Measurements from ENCODE around the gene TMF1. TPM values are rescaled to one million over a fixed set of nuclear protein-coding genes. Genes with fewer than 3 reads are reported as not detected.

The TMF1 gene
- total and polyA plus RNA-seq, 2 of the 8 experiments (the other 6 are each of a cell fraction or from before 2014, with no cell fraction given) = 1.4 to 18.3 TPM

- Histone ChIP-seq H3K4me2 (ENCODE audit: insufficient read depth in 1 of 2, low read depth in 2 of 2, low read length in 2 of 2) (no peak overlapping the region), H3K9me3 (ENCODE audit: insufficient read depth in 2 of 2, low read depth in 1 of 2, low read length in 1 of 2) (no peaks in the 10 kb centered on the region)
- FAIRE-seq = no peak
Observed at GRCh38 chr3:69081583-69082262, 29.6 kb upstream of the TMF1 start.

More at GRCh38 chr3:69081583-69082262, 29.6 kb upstream of the TMF1 start:
- H3K18ac ChIP-seq (ENCODE audit: extremely low read depth, low read length) = no peak overlapping the region
- H3K4me1 ChIP-seq (replicated peaks in 1 of 4; ENCODE audit: control insufficient read depth in 3 of 4, insufficient read depth in 4 of 4, low read length in 3 of 4) = peaks cover 5 to 15% (median 11%) of the 10 kb centered on the region in 4 experiments
- H2BK5ac ChIP-seq (ENCODE audit: low read depth, low read length) = no peak overlapping the region
- no peaks in the 10 kb centered on the region for H3K36me3 ChIP-seq (ENCODE audit: control insufficient read depth in 2 of 4, insufficient read depth in 4 of 4, low read length in 3 of 4)
- H3K56ac ChIP-seq (replicated peaks; ENCODE audit: insufficient read length, low read depth, low read length) = no peak overlapping the region
- ChIA-PET CTCF (ENCODE audit: partially characterized antibody) (interaction anchor here (0.7 to 1.5 kb wide), 2 partner anchors 39 to 67 kb away, joined by 3 to 4 read pairs; no protein-coding TSS in a partner anchor), POLR2A (ENCODE audit: partially characterized antibody) (no interaction called here)
- no peak overlapping the region for H2AFZ ChIP-seq (ENCODE audit: low read length)
- no peaks in the 10 kb centered on the region for H4K20me1 ChIP-seq (replicated peaks in 1 of 2; ENCODE audit: control insufficient read depth in 1 of 2, insufficient read depth in 2 of 2, low read length in 2 of 2)
- DNase-seq (ENCODE audit: low read depth in 1 of 2, low spot score in 2 of 2) = no peak
- no peak overlapping the region for H4K8ac ChIP-seq (ENCODE audit: extremely low read depth, insufficient read depth, low read length)
- H2BK120ac ChIP-seq (replicated peaks; ENCODE audit: low read depth, low read length) = no peak overlapping the region
- peaks cover 0 to 25% of the 10 kb centered on the region in 2 experiments; a peak in 2 of 4 replicates for H3K79me2 ChIP-seq (ENCODE audit: control insufficient read depth in 1 of 2, insufficient read depth in 2 of 2, low read length in 2 of 2)
- H3K4ac ChIP-seq (replicated peaks; ENCODE audit: insufficient read length, low read depth, low read length) = no peak overlapping the region
- H3K27me3 ChIP-seq (replicated peaks in 1 of 4; ENCODE audit: control insufficient read depth in 3 of 4, extremely low read depth in 1 of 4, insufficient read depth in 3 of 4, low read length in 3 of 4) = no peaks in the 10 kb centered on the region
- peaks cover 2% of the 10 kb centered on the region; the same call in 1 of the 2 replicates for H3K79me1 ChIP-seq (ENCODE audit: low read depth, low read length)
- no peak overlapping the region for H3K9ac ChIP-seq (replicated peaks in 1 of 4; ENCODE audit: extremely low read depth in 1 of 4, low read depth in 3 of 4, low read length in 3 of 4)
- no peak overlapping the region for H2BK12ac ChIP-seq (ENCODE audit: low read depth, low read length)
- H3K23ac ChIP-seq (ENCODE audit: insufficient read length) = no peak overlapping the region
- H3K4me3 ChIP-seq (ENCODE audit: extremely low read depth in 1 of 4, insufficient read depth in 2 of 4, low read depth in 3 of 4, low read length in 4 of 4) = no peak overlapping the region
- TF ChIP-seq KDM1A (IDR thresholded peaks at IDR 0.05; ENCODE audit: borderline replicate concordance, low read length) = peak; percentile 53; the same call in 1 of the 2 replicates
- TF ChIP-seq SIRT6 (IDR thresholded peaks at IDR 0.05; ENCODE audit: low read length) = no peak
- H3K27ac ChIP-seq (ENCODE audit: low read depth, low read length) = no peak overlapping the region
- H4K91ac ChIP-seq (replicated peaks; ENCODE audit: insufficient read length, low read length) = no peak overlapping the region
- no peak overlapping the region for H2AK5ac ChIP-seq (ENCODE audit: low read depth, low read length)
- no peak overlapping the region for H4K5ac ChIP-seq (ENCODE audit: insufficient read length, low read depth, low read length)
- no peak overlapping the region for H2BK20ac ChIP-seq (ENCODE audit: low read length)
- WGBS, 2 experiments (ENCODE audit: extremely low coverage in 1 of 2, insufficient coverage in 1 of 2, insufficient read length in 1 of 2, insufficient replicate concordance in 2 of 2, low coverage in 1 of 2, low lambda C conversion rate in 2 of 2, missing lambda C conversion rate in 1 of 2) = 81% methylated on average over 5 of the region's 5 CpGs; no CpG with 5 or more reads in 1 of the 2 experiments
- H3K14ac ChIP-seq (ENCODE audit: insufficient read length) = no peak overlapping the region
- H3K23me2 ChIP-seq (ENCODE audit: low read depth, low read length) = peaks cover 8% of the 10 kb centered on the region
- no peak overlapping the region for H2BK15ac ChIP-seq (ENCODE audit: low read length)

All from H1 (cell line).